Calu3 (cell line): Measurements from ENCODE around the gene CNGA2. TPM values are rescaled to one million over a fixed set of nuclear protein-coding genes. Genes with fewer than 3 reads are reported as not detected.

ENCODE experiments used
- BruUV-seq: library from RNA; stranded (reverse); fragments of 400-500 nt; replicated peaks from 2 replicates; lab custom pipeline; 2021; lab: Mats Ljungman, UMichigan
- CTCF ChIA-PET: fragments of 300-600 bp; sonication (Branson Sonifier 250); formaldehyde crosslinking; loops from one replicate; lab custom pipeline; 2022; ENCODE audit warnings: antibody characterized with exemption; lab: Charles Lee
- DNase-seq: peaks from one replicate; pipeline ENCODE4 v3.0.0; 2022
- H3K27ac Mint-ChIP-seq: one replicate; pipeline ENCODE4 v1.8.0; 2022; ENCODE audit warnings: mixed read lengths; ENCODE audit not compliant: unreplicated experiment
- H3K27me3 Mint-ChIP-seq: one replicate; pipeline ENCODE4 v1.8.0; 2022; ENCODE audit warnings: mixed read lengths; ENCODE audit not compliant: unreplicated experiment
- H3K36me3 Mint-ChIP-seq: one replicate; pipeline ENCODE4 v1.8.0; 2022; ENCODE audit warnings: mild to moderate bottlenecking, moderate library complexity, mixed read lengths; ENCODE audit not compliant: insufficient read depth, unreplicated experiment
- H3K4me1 Mint-ChIP-seq: one replicate; pipeline ENCODE4 v1.8.0; 2022; ENCODE audit warnings: mild to moderate bottlenecking, low read depth, mixed read lengths; ENCODE audit not compliant: unreplicated experiment
- H3K4me3 Mint-ChIP-seq: one replicate; pipeline ENCODE4 v1.8.0; 2022; ENCODE audit warnings: mild to moderate bottlenecking, low read depth, moderate library complexity, mixed read lengths; ENCODE audit not compliant: unreplicated experiment
- H3K9me3 Mint-ChIP-seq: one replicate; pipeline ENCODE4 v1.8.0; 2022; ENCODE audit warnings: low read depth, mixed read lengths; ENCODE audit not compliant: unreplicated experiment
- CTCF ChIP-seq: fragments of 200-600 bp; IDR thresholded peaks from one replicate; pipeline ENCODE4 v1.8.0; 2022; ENCODE audit warnings: antibody characterized with exemption; ENCODE audit not compliant: unreplicated experiment
- intact Hi-C: fragments of 100-400 bp; cut with micrococcal nuclease; formaldehyde crosslinking; loops from one replicate; pipeline ENCODE4 v1.10.0; 2022; ENCODE audit not compliant: unreplicated experiment
- total RNA-seq: library from RNA; stranded (reverse); gene quantifications from 2 replicates; pipeline ENCODE4 v1.2.3, GENCODE V29; 2022

Gene CNGA2
- total RNA-seq, 1 experiment from 2014 or later, result not detected

GRCh38 chrX:151697522-151697921 is 37.0 kb upstream of the CNGA2 start:
- peaks cover 37% of the 10 kb centered on the region for H3K27me3 Mint-ChIP-seq
- no peak overlapping the region for H3K4me3 Mint-ChIP-seq
- no peak for DNase-seq
- CTCF ChIA-PET, result no interaction called here
- TF ChIP-seq CTCF, result no peak
- BruUV-seq, result no TSS peak
- no peaks in the 10 kb centered on the region for H3K9me3 Mint-ChIP-seq
- H3K4me1 Mint-ChIP-seq, result no peaks in the 10 kb centered on the region
- intact Hi-C loops, result no loop called here
- no peak overlapping the region for H3K27ac Mint-ChIP-seq
- H3K36me3 Mint-ChIP-seq, result no peaks in the 10 kb centered on the region

DNA sequence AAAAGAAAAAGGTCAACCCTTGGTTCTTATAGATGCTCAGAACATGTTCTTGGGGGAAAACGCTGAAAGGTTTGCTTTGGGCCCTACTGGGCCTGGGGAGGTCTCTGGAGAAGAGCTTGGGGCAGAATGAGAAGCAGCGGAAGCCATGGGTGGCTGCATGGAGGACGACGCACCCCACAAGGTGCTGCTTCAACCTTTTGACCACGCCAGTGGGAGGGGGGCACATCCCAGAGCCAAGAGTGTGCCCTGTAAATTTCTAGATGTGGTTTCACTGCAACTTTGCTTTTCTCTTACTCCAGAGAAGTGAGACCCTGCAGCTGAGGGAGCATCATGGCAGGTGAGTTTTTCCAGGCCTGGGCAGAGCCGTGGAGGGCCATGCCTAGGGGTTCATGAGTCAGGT is 36.1 kb upstream of the CNGA2 start:
- no peak for DNase-seq
- H3K36me3 Mint-ChIP-seq, result no peaks in the 10 kb centered on the region
- no peaks in the 10 kb centered on the region for H3K4me1 Mint-ChIP-seq
- no peak overlapping the region for H3K27ac Mint-ChIP-seq
- BruUV-seq, result no TSS peak
- CTCF ChIA-PET, result no interaction called here
- H3K4me3 Mint-ChIP-seq, result no peak overlapping the region
- TF ChIP-seq CTCF, result no peak
- no peaks in the 10 kb centered on the region for H3K9me3 Mint-ChIP-seq
- H3K27me3 Mint-ChIP-seq, result peaks cover 37% of the 10 kb centered on the region
- intact Hi-C loops, result no loop called here

DNA sequence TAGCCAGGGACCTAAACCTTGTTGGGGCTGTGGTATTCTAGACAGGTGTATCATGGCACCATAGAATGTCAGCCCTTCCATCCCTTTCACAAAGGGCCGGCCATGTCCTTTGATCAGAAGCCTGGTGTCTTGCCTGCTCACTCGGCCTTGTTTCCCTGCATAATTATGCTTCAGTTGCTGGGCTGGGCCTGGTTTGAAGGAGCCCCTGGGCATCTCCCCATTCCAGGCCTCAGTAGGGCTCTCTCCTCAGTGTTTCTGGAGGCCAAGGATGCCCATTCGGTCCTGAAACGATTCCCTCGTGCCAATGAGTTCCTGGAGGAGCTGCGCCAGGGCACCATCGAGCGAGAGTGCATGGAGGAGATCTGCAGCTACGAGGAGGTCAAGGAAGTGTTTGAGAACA is 34.8 kb upstream of the CNGA2 start:
- intact Hi-C loops, result no loop called here
- no peak overlapping the region for H3K27ac Mint-ChIP-seq
- no peak for TF ChIP-seq CTCF
- no peaks in the 10 kb centered on the region for H3K4me1 Mint-ChIP-seq
- BruUV-seq, result no TSS peak
- no peak for DNase-seq
- H3K27me3 Mint-ChIP-seq, result peaks cover 40% of the 10 kb centered on the region
- H3K4me3 Mint-ChIP-seq, result no peak overlapping the region
- no peaks in the 10 kb centered on the region for H3K36me3 Mint-ChIP-seq
- CTCF ChIA-PET, result no interaction called here
- H3K9me3 Mint-ChIP-seq, result no peaks in the 10 kb centered on the region

GRCh38 chrX:151700581-151700980 is 34.0 kb upstream of the CNGA2 start:
- H3K27me3 Mint-ChIP-seq, result peaks cover 48% of the 10 kb centered on the region
- H3K4me3 Mint-ChIP-seq, result no peak overlapping the region
- H3K36me3 Mint-ChIP-seq, result no peaks in the 10 kb centered on the region
- no peaks in the 10 kb centered on the region for H3K4me1 Mint-ChIP-seq
- DNase-seq, result no peak
- intact Hi-C loops, result no loop called here
- no peaks in the 10 kb centered on the region for H3K9me3 Mint-ChIP-seq
- H3K27ac Mint-ChIP-seq, result no peak overlapping the region
- CTCF ChIA-PET, result no interaction called here
- no TSS peak for BruUV-seq
- no peak for TF ChIP-seq CTCF
